Tibial nerve (tissue), 4 donors: ENCODE data around the gene VWCE.
"Not testable (repeated sequence)": the region's sequence is repeated elsewhere in the genome, so short reads cannot be mapped to it uniquely, and the experiment has no call there.

ENCODE experiments used
- EP300 ChIP-seq, 2 donors: sonication (generic); formaldehyde crosslinking; IDR thresholded peaks; one replicate each; pipeline ENCODE4 v1.6.1; 2017; ENCODE audit warnings: antibody characterized with exemption in 2 of 2, mild to moderate bottlenecking in 1 of 2
- POLR2A ChIP-seq, 2 donors: fragments of 450-650 bp; IDR thresholded peaks; one replicate each; pipeline ENCODE4 v1.6.1; 2017; ENCODE audit warnings: antibody characterized with exemption in 2 of 2, mild to moderate bottlenecking in 2 of 2, moderate library complexity in 2 of 2
- TF ChIP-seq, protein P1 (sequence below), 5 experiments: fragments of 200-600 bp in 3 of 5; fragments of 450-650 bp in 2 of 5; sonication (generic) in 3 of 5; IDR thresholded peaks; one replicate each; pipeline ENCODE4 v1.5.1; 2016 to 2019; ENCODE audit warnings: antibody characterized with exemption in 5 of 5, mild to moderate bottlenecking in 3 of 5, moderate library complexity in 2 of 5

DNA sequence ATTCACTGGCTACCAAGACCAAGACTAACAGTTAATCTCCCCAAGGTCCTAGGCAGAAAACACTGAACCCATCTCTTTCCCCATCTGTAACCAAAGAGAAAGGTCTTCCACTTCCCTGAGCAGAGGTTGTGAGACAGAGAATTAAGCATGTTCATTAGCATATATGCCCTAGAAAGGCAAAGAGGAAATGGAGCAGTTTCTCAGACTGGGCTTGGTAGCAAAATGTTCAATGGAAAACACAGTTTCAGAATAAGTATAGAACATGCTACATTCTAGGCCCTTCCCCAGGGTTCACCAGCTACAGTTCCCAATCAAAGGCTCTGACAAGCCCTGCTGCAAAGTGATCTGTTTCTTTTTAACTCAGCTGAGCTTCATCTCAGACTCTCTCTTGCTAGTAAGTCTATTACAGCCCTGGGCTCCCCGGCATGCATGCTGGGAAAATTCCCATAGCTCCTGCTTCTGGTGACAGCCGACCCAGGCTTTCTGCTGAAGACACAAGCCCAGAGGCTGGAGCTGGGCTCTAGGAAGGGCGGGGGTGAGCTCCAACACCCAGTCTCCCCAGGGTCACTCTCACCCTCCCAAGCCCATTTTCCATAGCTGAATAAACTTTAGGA is 81.3 kb downstream of the VWCE start:
- TF ChIP-seq, protein P1, sequence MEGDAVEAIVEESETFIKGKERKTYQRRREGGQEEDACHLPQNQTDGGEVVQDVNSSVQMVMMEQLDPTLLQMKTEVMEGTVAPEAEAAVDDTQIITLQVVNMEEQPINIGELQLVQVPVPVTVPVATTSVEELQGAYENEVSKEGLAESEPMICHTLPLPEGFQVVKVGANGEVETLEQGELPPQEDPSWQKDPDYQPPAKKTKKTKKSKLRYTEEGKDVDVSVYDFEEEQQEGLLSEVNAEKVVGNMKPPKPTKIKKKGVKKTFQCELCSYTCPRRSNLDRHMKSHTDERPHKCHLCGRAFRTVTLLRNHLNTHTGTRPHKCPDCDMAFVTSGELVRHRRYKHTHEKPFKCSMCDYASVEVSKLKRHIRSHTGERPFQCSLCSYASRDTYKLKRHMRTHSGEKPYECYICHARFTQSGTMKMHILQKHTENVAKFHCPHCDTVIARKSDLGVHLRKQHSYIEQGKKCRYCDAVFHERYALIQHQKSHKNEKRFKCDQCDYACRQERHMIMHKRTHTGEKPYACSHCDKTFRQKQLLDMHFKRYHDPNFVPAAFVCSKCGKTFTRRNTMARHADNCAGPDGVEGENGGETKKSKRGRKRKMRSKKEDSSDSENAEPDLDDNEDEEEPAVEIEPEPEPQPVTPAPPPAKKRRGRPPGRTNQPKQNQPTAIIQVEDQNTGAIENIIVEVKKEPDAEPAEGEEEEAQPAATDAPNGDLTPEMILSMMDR (IDR thresholded peaks at IDR 0.05) = not testable (repeated sequence)
- not testable (repeated sequence) for TF ChIP-seq POLR2A, EP300 (IDR thresholded peaks at IDR 0.05)
